K562 (cell line): ENCODE measurements around the gene RBM34. TPM values are rescaled to one million over a fixed set of nuclear protein-coding genes. Genes with fewer than 3 reads are reported as not detected.

Experiments
- ATAC-seq: fragments of 200-7000 bp; cut with Tn5 transposase; 3 replicates; pipeline ENCODE4 v1.9.1; 2020; ENCODE audit warnings: moderate library complexity
- BruUV-seq: library from RNA; stranded (reverse); fragments of 400-500 nt; replicated peaks from 2 replicates; lab custom pipeline; 2021; lab: Mats Ljungman, UMichigan
- CTCF ChIA-PET: fragments of 300-600 bp; formaldehyde crosslinking; extraction: SDS; loops from one replicate; lab custom pipeline; 2021; ENCODE audit warnings: low intra/inter-chr PET ratio; lab: Yijun Ruan, JAX
- POLR2A ChIA-PET: fragments of 300-600, 350-650 bp; sonication (Branson Sonifier 250); formaldehyde crosslinking; extraction: SDS; loops from one replicate; lab custom pipeline; 2021; ENCODE audit warnings: antibody characterized with exemption, inconsistent platforms; lab: Yijun Ruan, JAX
- DNase-seq, 4 experiments: peaks; one replicate each; pipeline versions ENCODE4 v3.0.0 to v3.0.0-alpha.2; 2011 to 2018; ENCODE audit warnings: low spot score in 3 of 4, mixed read lengths in 3 of 4; ENCODE audit errors: extremely low read depth in 1 of 4
- FAIRE-seq: peaks from 2 replicates; lab custom pipeline; 2011; peaks lifted over from hg19 to GRCh38; lab: Jason Lieb, UNC
- H2AFZ ChIP-seq: 2 replicates; pipeline ENCODE4 v1.6.0; 2011; ENCODE audit warnings: low read depth, low read length, control low read depth, inconsistent platforms
- H3K27ac ChIP-seq: fragments of 200-600 bp; 3 replicates; pipeline ENCODE4 v1.8.0; 2011; ENCODE audit warnings: low read depth, mild to moderate bottlenecking, control low read depth, inconsistent platforms, low read length, moderate library complexity, mixed read lengths; ENCODE audit errors: extremely low read depth
- H3K27me3 ChIP-seq, 2 experiments: fragments of 300-600 bp in 1 of 2; 2 replicates in 1 of 2; 3 replicates in 1 of 2; pipeline versions ENCODE4 v1.6.0 to v1.8.0; 2011; ENCODE audit warnings: inconsistent platforms in 2 of 2, low read length in 2 of 2, mild to moderate bottlenecking in 1 of 2, mixed read lengths in 1 of 2, moderate library complexity in 1 of 2; ENCODE audit not compliant: control insufficient read depth in 2 of 2, insufficient read depth in 2 of 2
- H3K36me3 ChIP-seq: fragments of 300-600 bp; 3 replicates; pipeline ENCODE4 v1.8.0; 2011; ENCODE audit warnings: mild to moderate bottlenecking, low read length, inconsistent platforms; ENCODE audit not compliant: control insufficient read depth, insufficient read depth
- H3K4me1 ChIP-seq, 2 experiments: fragments of 200-600 bp in 1 of 2; replicated peaks in 1 of 2; 2 replicates in 1 of 2; 3 replicates in 1 of 2; pipeline versions ENCODE4 v1.5.1 to v1.8.0; 2011; ENCODE audit warnings: inconsistent platforms in 2 of 2, low read length in 2 of 2, mild to moderate bottlenecking in 1 of 2, mixed read lengths in 1 of 2, moderate library complexity in 1 of 2; ENCODE audit not compliant: control insufficient read depth in 2 of 2, insufficient read depth in 2 of 2
- H3K4me2 ChIP-seq: 2 replicates; pipeline ENCODE4 v1.6.1; 2011; ENCODE audit warnings: low read length, control low read depth, inconsistent platforms, mixed read lengths; ENCODE audit not compliant: insufficient read depth
- H3K4me3 ChIP-seq: fragments of 200-600 bp; sonication (generic), shearing (Covaris generic); 2 replicates; pipeline ENCODE4 v1.5.1; 2016; ENCODE audit warnings: control low read depth, inconsistent platforms
- H3K79me2 ChIP-seq: fragments of 200-600 bp; 3 replicates; pipeline ENCODE4 v1.8.0; 2011; ENCODE audit warnings: low read length, inconsistent platforms; ENCODE audit not compliant: control insufficient read depth, insufficient read depth
- H3K9ac ChIP-seq, 2 experiments: 2 replicates each; pipeline versions ENCODE4 v1.6.0 to v1.6.1; 2011; ENCODE audit warnings: low read depth in 2 of 2, low read length in 2 of 2, control low read depth in 1 of 2, inconsistent platforms in 1 of 2, mild to moderate bottlenecking in 1 of 2, mixed read lengths in 1 of 2; ENCODE audit not compliant: insufficient read depth in 1 of 2
- H3K9me1 ChIP-seq: one replicate; pipeline ENCODE4 v1.6.0; 2011; ENCODE audit warnings: inconsistent platforms, mild to moderate bottlenecking, low read length, moderate library complexity; ENCODE audit not compliant: control insufficient read depth, insufficient read depth
- H3K9me3 ChIP-seq: replicated peaks from 2 replicates; pipeline ENCODE4 v1.5.1; 2011; ENCODE audit warnings: low read depth, low read length, inconsistent platforms; ENCODE audit not compliant: control insufficient read depth, insufficient read depth
- H4K20me1 ChIP-seq: replicated peaks from 2 replicates; pipeline ENCODE4 v1.6.1; 2011; ENCODE audit warnings: low read length, inconsistent platforms, mixed read lengths; ENCODE audit not compliant: control insufficient read depth, insufficient read depth
- CCAR2 ChIP-seq: fragments of 200-400 bp; formaldehyde crosslinking; IDR thresholded peaks from 2 replicates; pipeline ENCODE4 v1.6.1; 2017; ENCODE audit warnings: mild to moderate bottlenecking, low read depth, low read length
- ETS2 ChIP-seq: IDR thresholded peaks from 2 replicates; pipeline ENCODE4 v1.6.1; 2016; ENCODE audit warnings: borderline replicate concordance, missing genetic modification characterization, mild to moderate bottlenecking, moderate library complexity, missing compliant biosample characterization; ENCODE audit not compliant: poor library complexity, severe bottlenecking
- NFRKB ChIP-seq: fragments of 450-650 bp; IDR thresholded peaks from 2 replicates; pipeline ENCODE4 v1.6.1; 2016; ENCODE audit warnings: low read depth
- POLR2H ChIP-seq: IDR thresholded peaks from 2 replicates; pipeline ENCODE4 v1.6.1; 2016; ENCODE audit warnings: missing genetic modification characterization, low read depth, mild to moderate bottlenecking, control low read depth, missing compliant biosample characterization, moderate library complexity
- RHOXF2B ChIP-seq: fragments of 250-450 bp; sonication (Bioruptor Pico); conservative IDR thresholded peaks from 2 replicates; pipeline ENCODE4 v1.5.1; 2021
- TEAD2 ChIP-seq: fragments of 450-650 bp; IDR thresholded peaks from 2 replicates; pipeline ENCODE4 v1.6.1; 2016; ENCODE audit warnings: missing genetic modification characterization, control low read depth, missing compliant biosample characterization
- ZKSCAN1 ChIP-seq: fragments of 150-350 bp; IDR thresholded peaks from 2 replicates; pipeline ENCODE4 v1.6.1; 2016; ENCODE audit warnings: low read depth, low read length
- ZNF347 ChIP-seq: fragments of 450-650 bp; formaldehyde crosslinking; IDR thresholded peaks from 2 replicates; pipeline ENCODE4 v1.4.0; 2020; ENCODE audit warnings: low read depth, mild to moderate bottlenecking, moderate library complexity
- WGBS: fragments of 100-300 bp; shearing (Covaris generic); methylation state at CpG from one replicate; pipeline ENCODE4 v1.1.6; 2016; ENCODE audit warnings: low coverage, mixed read lengths; ENCODE audit not compliant: insufficient coverage; ENCODE audit errors: missing lambda C conversion rate; 5-methylcytosine and 5-hydroxymethylcytosine counted together
- in situ Hi-C: fragments of 300-500 bp; cut with MboI; formaldehyde crosslinking; loops from 4 replicates; pipeline ENCODE4 v1.15.0; 2018; ENCODE audit warnings: inconsistent platforms, mixed read lengths
- intact Hi-C: fragments of 100-400 bp; cut with micrococcal nuclease; formaldehyde crosslinking; loops from 2 replicates; pipeline ENCODE4 v1.14.2; 2022
- polyA plus RNA-seq, 8 experiments: library from polyadenylated mRNA; depleted of rRNA in 4 of 8; stranded (reverse) in 5 of 8; unstranded in 3 of 8; fragments of >200 nt; fragmentation: Nextera tagmentation in 2 of 8; fragmentation: Illumina TruSeq in 1 of 8; extraction: Ambion mirVana in 2 of 8; extraction: Trizol in 1 of 8; gene quantifications; 2 replicates each; pipeline versions ENCODE4 v1.2.1 to v1.2.3, GENCODE V29; 2011 to 2014; ENCODE audit warnings: inconsistent platforms in 1 of 8, missing spikeins in 1 of 8
- total RNA-seq, 7 experiments: library from RNA; depleted of rRNA in 6 of 7; stranded (reverse); fragments of >200 nt in 6 of 7; fragmentation: Illumina TruSeq in 2 of 7; extraction: Trizol in 2 of 7; gene quantifications; 2 replicates each; pipeline versions ENCODE4 v1.2.1 to v1.2.3, GENCODE V29; 2011 to 2021; ENCODE audit warnings: low replicate concordance in 1 of 7
- TF ChIP-seq, protein P1 (sequence below): fragments of 250-450 bp; sonication (Bioruptor Pico); IDR thresholded peaks from 2 replicates; pipeline ENCODE4 v1.4.0; 2020
- TF ChIP-seq, protein P2 (sequence below): fragments of 250-450 bp; sonication (Bioruptor Pico); IDR thresholded peaks from 2 replicates; pipeline ENCODE4 v1.9.0; 2021; ENCODE audit warnings: mild to moderate bottlenecking
- TF ChIP-seq, protein P3 (sequence below): sonication (generic); formaldehyde crosslinking; IDR thresholded peaks from 2 replicates; pipeline ENCODE4 v1.9.0; 2022; ENCODE audit warnings: mild to moderate bottlenecking, missing genetic modification reagents
- TF ChIP-seq, protein P4 (sequence below): fragments of 450-650 bp; IDR thresholded peaks from one replicate; pipeline ENCODE4 v1.6.1; 2018; ENCODE audit warnings: mild to moderate bottlenecking, moderate library complexity; ENCODE audit not compliant: partially characterized antibody
- TF ChIP-seq, protein P5 (sequence below): sonication (generic); formaldehyde crosslinking; IDR thresholded peaks from 2 replicates; pipeline ENCODE4 v1.8.0; 2022; ENCODE audit warnings: mild to moderate bottlenecking, missing genetic modification reagents, borderline replicate concordance

RBM34 gene
- total and polyA plus RNA-seq, 9 of the 15 experiments (the other 6 are each of a cell fraction or from before 2014, with no cell fraction given), result 64.0 to 178 (median 124) TPM

DNA sequence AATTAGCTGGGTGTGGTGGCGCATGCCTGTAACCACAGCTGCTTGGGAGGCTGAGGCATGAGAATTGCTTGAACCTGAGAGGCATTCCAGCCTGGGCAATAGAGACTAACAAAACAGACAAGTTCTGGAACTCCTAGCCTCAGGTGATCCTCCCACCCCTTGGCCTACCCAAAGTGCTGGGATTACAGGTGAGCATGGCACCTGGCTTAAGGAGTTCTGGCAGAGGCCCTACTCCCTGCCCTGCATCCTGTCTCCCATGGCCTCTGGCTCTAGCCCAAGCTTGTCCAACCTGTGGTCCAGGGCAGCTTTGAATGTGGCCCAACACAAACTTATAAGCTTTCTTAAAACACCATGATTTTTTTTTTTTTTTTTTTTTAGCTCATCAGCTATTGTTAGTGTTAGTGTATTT, 52.9 kb downstream of the RBM34 start (continued):
- TF ChIP-seq, protein P1, sequence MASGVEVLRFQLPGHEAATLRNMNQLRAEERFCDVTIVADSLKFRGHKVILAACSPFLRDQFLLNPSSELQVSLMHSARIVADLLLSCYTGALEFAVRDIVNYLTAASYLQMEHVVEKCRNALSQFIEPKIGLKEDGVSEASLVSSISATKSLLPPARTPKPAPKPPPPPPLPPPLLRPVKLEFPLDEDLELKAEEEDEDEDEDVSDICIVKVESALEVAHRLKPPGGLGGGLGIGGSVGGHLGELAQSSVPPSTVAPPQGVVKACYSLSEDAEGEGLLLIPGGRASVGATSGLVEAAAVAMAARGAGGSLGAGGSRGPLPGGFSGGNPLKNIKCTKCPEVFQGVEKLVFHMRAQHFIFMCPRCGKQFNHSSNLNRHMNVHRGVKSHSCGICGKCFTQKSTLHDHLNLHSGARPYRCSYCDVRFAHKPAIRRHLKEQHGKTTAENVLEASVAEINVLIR (CRISPR knock-in tag), result no peak
- TF ChIP-seq, protein P2, sequence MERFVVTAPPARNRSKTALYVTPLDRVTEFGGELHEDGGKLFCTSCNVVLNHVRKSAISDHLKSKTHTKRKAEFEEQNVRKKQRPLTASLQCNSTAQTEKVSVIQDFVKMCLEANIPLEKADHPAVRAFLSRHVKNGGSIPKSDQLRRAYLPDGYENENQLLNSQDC (CRISPR knock-in tag), result peak; percentile 42
- TF ChIP-seq, protein P3, sequence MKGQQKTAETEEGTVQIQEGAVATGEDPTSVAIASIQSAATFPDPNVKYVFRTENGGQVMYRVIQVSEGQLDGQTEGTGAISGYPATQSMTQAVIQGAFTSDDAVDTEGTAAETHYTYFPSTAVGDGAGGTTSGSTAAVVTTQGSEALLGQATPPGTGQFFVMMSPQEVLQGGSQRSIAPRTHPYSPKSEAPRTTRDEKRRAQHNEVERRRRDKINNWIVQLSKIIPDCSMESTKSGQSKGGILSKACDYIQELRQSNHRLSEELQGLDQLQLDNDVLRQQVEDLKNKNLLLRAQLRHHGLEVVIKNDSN (CRISPR knock-in tag), result no peak
- no peak for TF ChIP-seq CCAR2

DNA sequence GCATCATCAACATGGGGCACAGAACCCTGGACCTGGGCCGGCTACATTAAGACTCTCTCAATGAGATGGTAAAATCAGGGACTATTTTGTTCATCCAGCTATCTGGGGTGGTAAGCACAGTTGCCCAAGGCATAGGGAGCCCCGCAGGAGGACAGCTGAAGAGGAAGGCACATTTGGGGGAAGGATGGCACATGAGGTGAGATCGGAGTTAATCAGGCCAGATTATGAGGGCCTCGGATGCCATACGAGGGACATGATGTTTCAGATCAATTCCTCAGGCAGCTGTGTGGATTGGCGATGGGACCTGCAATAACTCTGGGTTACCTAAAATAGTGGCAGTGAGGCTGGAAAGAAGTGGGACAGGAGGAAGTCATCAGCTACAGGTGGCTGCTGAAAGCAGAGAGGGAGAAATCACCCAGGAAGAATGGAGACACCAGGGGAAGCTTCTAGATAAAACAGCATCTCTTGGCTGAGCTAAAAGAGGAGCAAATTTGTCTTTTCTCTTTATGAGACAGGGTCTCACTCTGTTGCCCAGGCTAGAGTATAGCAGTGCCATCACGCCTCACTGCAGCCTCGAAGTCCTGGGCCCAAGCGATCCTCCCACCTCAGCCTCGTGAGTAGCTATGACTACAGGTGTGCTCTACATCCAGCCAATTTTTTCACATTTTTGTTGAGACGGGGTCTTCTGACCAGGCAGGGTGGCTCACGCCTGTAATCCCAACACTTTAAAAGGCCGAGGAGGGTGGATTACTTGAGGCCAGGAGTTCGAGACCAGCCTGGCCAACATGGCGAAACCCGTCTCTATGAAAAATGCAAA, 53.5 kb downstream of the RBM34 start:
- H3K4me3 ChIP-seq, result no peak overlapping the region
- H3K4me2 ChIP-seq, result no peak overlapping the region
- no TSS peak for BruUV-seq
- in situ Hi-C loops, result no loop called here
- no peaks in the 10 kb centered on the region for H4K20me1 ChIP-seq
- H3K9me1 ChIP-seq, result no peaks in the 10 kb centered on the region
- WGBS, result 88% methylated on average over 16 of the region's 16 CpGs
- DNase-seq (no peak), ATAC-seq (no peak; the same call in 2 of the 3 replicates), FAIRE-seq (no peak)
- H2AFZ ChIP-seq, result no peak overlapping the region
- ChIA-PET POLR2A (interaction anchor here (0.5 to 5.2 kb wide), 18 partner anchors 10 to 1497 kb away, joined by 3 to 51 read pairs (median 3); partner anchors contain the start of genes HEATR1, RBM34 and TOMM20), CTCF (interaction anchor here (0.6 kb wide), 1 partner anchor 999 kb away, joined by 5 read pairs; no protein-coding TSS in a partner anchor)
- peaks cover 11% of the 10 kb centered on the region for H3K79me2 ChIP-seq
- H3K36me3 ChIP-seq, result peaks cover 57% of the 10 kb centered on the region
- no peak overlapping the region for H3K27ac ChIP-seq
- intact Hi-C loops, result no loop called here
- no peaks in the 10 kb centered on the region for H3K27me3 ChIP-seq
- H3K9me3 ChIP-seq, result no peaks in the 10 kb centered on the region
- no peak overlapping the region for H3K9ac ChIP-seq
- peaks cover 5 to 14% of the 10 kb centered on the region in 2 experiments; a peak in 4 of 5 replicates for H3K4me1 ChIP-seq
- TF ChIP-seq ZNF347 (CRISPR knock-in tag) (no peak), TEAD2 (tag) (no peak), NFRKB (no peak), ZKSCAN1 (0 out of 2 replicates have a peak, but pooled peaks have one; percentile 13), RHOXF2B (CRISPR knock-in tag) (no peak), ETS2 (tag) (no peak), POLR2H (peak; percentile 19; the same call in 1 of the 2 replicates)
- TF ChIP-seq, protein P4, sequence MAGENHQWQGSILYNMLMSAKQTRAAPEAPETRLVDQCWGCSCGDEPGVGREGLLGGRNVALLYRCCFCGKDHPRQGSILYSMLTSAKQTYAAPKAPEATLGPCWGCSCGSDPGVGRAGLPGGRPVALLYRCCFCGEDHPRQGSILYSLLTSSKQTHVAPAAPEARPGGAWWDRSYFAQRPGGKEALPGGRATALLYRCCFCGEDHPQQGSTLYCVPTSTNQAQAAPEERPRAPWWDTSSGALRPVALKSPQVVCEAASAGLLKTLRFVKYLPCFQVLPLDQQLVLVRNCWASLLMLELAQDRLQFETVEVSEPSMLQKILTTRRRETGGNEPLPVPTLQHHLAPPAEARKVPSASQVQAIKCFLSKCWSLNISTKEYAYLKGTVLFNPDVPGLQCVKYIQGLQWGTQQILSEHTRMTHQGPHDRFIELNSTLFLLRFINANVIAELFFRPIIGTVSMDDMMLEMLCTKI, result no peak
- TF ChIP-seq, protein P5, sequence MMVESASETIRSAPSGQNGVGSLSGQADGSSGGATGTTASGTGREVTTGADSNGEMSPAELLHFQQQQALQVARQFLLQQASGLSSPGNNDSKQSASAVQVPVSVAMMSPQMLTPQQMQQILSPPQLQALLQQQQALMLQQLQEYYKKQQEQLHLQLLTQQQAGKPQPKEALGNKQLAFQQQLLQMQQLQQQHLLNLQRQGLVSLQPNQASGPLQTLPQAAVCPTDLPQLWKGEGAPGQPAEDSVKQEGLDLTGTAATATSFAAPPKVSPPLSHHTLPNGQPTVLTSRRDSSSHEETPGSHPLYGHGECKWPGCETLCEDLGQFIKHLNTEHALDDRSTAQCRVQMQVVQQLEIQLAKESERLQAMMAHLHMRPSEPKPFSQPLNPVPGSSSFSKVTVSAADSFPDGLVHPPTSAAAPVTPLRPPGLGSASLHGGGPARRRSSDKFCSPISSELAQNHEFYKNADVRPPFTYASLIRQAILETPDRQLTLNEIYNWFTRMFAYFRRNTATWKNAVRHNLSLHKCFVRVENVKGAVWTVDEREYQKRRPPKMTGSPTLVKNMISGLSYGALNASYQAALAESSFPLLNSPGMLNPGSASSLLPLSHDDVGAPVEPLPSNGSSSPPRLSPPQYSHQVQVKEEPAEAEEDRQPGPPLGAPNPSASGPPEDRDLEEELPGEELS (CRISPR knock-in tag), result no peak
